ENCODE results near the gene SLC2A1.

GRCh38 chr1:42983253-42983652, 24.6 kb upstream of the SLC2A1 start:
- TF ChIP-seq POLR2AphosphoS5 (IDR thresholded peaks at IDR 0.05; ENCODE audit: low read depth, low read length) (no peak), POLR2A (IDR thresholded peaks at IDR 0.05; ENCODE audit: low read depth, low read length) (no peak), TAF1 (IDR thresholded peaks at IDR 0.05; ENCODE audit: low read depth, low read length) (no peak), SPI1 (IDR thresholded peaks at IDR 0.05; ENCODE audit: low read depth, low read length) (no peak), PAX5 (IDR thresholded peaks at IDR 0.05; ENCODE audit: insufficient read depth, low read length, severe bottlenecking) (no peak), POU2F2 (IDR thresholded peaks at IDR 0.05; ENCODE audit: low read depth, low read length) (no peak)

Data from GM12891 (cell line).